ENCODE results near the gene ASXL3. TPM values are rescaled to one million over a fixed set of nuclear protein-coding genes. Genes with fewer than 3 reads are reported as not detected.

The ASXL3 gene
- polyA plus RNA-seq, 3 donors, result not detected

DNA sequence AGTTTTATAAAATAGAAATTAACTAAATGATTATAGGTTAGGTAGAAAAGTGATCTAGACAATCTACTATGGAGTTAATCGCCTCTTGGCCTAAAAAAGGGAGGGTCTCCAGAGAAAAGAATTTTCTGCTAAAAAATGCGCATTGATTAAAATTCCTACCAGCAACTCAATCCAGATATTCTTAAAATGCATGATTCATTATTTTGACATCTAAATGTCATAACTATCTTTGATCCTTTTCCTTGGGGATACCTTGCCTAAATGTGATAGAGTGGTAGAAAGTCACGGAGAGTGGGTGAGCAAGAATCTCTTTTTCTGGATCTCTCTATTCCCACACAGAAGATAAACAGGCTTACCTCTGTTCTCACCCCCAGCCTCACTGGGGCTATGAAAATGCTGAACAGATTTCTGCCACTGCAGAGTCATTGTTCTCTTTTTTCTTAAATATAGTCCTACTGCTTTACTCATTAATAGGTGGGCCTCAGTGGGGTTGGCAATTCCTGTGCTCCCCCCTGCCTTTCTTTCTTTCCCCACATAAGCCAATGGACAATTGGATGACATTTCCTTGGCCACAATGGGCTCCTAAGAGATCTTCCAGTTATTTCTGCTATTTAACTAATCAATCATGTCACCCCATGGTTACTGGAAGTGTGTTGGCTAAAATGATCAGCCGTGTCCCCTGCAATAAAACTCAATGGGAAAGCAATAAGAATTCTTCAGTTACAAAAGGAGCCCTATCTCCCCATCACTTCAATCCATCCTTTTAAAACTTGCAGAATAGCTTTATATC lies 5.8 kb upstream of the ASXL3 start:
- H3K27me3 Mint-ChIP-seq (ENCODE audit: low read depth in 3 of 3), result peaks cover 0 to 8% (median 2%) of the 10 kb centered on the region in 3 donors
- no peaks in the 10 kb centered on the region for H4K20me1 ChIP-seq (ENCODE audit: insufficient read depth, low read length)
- H3K4me2 ChIP-seq (replicated peaks; ENCODE audit: extremely low read depth, low read length, poor library complexity, severe bottlenecking), result no peak overlapping the region
- H2AFZ ChIP-seq (ENCODE audit: insufficient read depth, low read depth, low read length, poor library complexity, severe bottlenecking), result no peak overlapping the region
- no peaks in the 10 kb centered on the region for H3K9me3 ChIP-seq (replicated peaks in 1 of 2; ENCODE audit: control insufficient read depth in 1 of 2, insufficient read depth in 1 of 2, low read length in 2 of 2)
- H3K27ac Mint-ChIP-seq, result no peak overlapping the region
- no peak overlapping the region for H3K9ac ChIP-seq (ENCODE audit: insufficient read depth, low read length, poor library complexity, severe bottlenecking)
- no CpG with 5 or more reads among the region's 4 CpGs for WGBS (ENCODE audit: insufficient coverage)
- H3K27ac ChIP-seq (ENCODE audit: low read depth in 1 of 2, low read length in 2 of 2), result no peak overlapping the region
- no peaks in the 10 kb centered on the region for H3K36me3 Mint-ChIP-seq
- H3K4me3 ChIP-seq (replicated peaks in 1 of 3; ENCODE audit: low read depth in 2 of 3, low read length in 3 of 3), result no peak overlapping the region
- H3K4me3 Mint-ChIP-seq, result no peak overlapping the region
- intact Hi-C loops (cut with micrococcal nuclease), result no loop called here
- peaks cover 0 to 5% (median 2%) of the 10 kb centered on the region in 7 donors for H3K9me3 Mint-ChIP-seq
- DNase-seq, result no peak
- H3K27me3 ChIP-seq (ENCODE audit: control insufficient read depth in 2 of 2, insufficient read depth in 2 of 2, low read length in 2 of 2), result peaks cover 3 to 17% of the 10 kb centered on the region in 2 donors
- H3K79me2 ChIP-seq (ENCODE audit: insufficient read depth, low read length), result no peaks in the 10 kb centered on the region
- no peaks in the 10 kb centered on the region for H3K4me1 ChIP-seq (ENCODE audit: control insufficient read depth in 1 of 2, insufficient read depth in 2 of 2, low read length in 2 of 2)
- H3K36me3 ChIP-seq (replicated peaks in 1 of 2; ENCODE audit: control insufficient read depth in 1 of 2, insufficient read depth in 2 of 2, low read length in 2 of 2), result no peaks in the 10 kb centered on the region
- TF ChIP-seq, protein P1, sequence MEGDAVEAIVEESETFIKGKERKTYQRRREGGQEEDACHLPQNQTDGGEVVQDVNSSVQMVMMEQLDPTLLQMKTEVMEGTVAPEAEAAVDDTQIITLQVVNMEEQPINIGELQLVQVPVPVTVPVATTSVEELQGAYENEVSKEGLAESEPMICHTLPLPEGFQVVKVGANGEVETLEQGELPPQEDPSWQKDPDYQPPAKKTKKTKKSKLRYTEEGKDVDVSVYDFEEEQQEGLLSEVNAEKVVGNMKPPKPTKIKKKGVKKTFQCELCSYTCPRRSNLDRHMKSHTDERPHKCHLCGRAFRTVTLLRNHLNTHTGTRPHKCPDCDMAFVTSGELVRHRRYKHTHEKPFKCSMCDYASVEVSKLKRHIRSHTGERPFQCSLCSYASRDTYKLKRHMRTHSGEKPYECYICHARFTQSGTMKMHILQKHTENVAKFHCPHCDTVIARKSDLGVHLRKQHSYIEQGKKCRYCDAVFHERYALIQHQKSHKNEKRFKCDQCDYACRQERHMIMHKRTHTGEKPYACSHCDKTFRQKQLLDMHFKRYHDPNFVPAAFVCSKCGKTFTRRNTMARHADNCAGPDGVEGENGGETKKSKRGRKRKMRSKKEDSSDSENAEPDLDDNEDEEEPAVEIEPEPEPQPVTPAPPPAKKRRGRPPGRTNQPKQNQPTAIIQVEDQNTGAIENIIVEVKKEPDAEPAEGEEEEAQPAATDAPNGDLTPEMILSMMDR (IDR thresholded peaks at IDR 0.05), result no peak
- no peaks in the 10 kb centered on the region for H3K4me1 Mint-ChIP-seq

DNA sequence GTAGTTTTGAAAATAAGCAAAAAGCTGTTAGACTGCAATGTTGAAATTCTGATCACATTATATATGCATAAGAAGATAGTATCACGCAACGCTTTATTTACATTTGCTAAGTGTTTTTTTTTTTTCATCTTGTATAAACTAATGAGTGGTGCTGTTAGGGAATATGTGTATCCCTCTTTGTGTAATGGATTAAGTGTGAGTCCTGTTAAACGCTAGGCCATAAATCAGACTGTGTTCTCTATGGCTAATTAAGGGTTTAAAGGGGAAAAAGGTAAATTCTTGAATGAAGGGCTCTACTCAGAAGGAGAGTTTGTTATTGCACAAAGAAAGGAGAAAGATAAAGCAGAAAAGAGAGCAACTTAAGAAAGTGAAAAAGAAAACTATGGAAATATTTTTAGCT lies 4.8 kb upstream of the ASXL3 start:
- Histone ChIP-seq H3K79me2 (ENCODE audit: insufficient read depth, low read length) (no peaks in the 10 kb centered on the region), H3K27me3 (ENCODE audit: control insufficient read depth in 2 of 2, insufficient read depth in 2 of 2, low read length in 2 of 2) (peaks cover 10 to 25% of the 10 kb centered on the region in 2 donors), H3K4me1 (ENCODE audit: control insufficient read depth in 1 of 2, insufficient read depth in 2 of 2, low read length in 2 of 2) (peaks cover 0 to 3% of the 10 kb centered on the region in 2 donors), H3K9ac (ENCODE audit: insufficient read depth, low read length, poor library complexity, severe bottlenecking) (no peak overlapping the region), H3K4me3 (replicated peaks in 1 of 3; ENCODE audit: low read depth in 2 of 3, low read length in 3 of 3) (no peak overlapping the region), H3K4me2 (replicated peaks; ENCODE audit: extremely low read depth, low read length, poor library complexity, severe bottlenecking) (no peak overlapping the region), H2AFZ (ENCODE audit: insufficient read depth, low read depth, low read length, poor library complexity, severe bottlenecking) (no peak overlapping the region), H3K36me3 (replicated peaks in 1 of 2; ENCODE audit: control insufficient read depth in 1 of 2, insufficient read depth in 2 of 2, low read length in 2 of 2) (no peaks in the 10 kb centered on the region), H3K27ac (ENCODE audit: low read depth in 1 of 2, low read length in 2 of 2) (no peak overlapping the region), H4K20me1 (ENCODE audit: insufficient read depth, low read length) (no peaks in the 10 kb centered on the region), H3K9me3 (replicated peaks in 1 of 2; ENCODE audit: control insufficient read depth in 1 of 2, insufficient read depth in 1 of 2, low read length in 2 of 2) (peaks cover 0 to 4% of the 10 kb centered on the region in 2 donors)
- no peak for DNase-seq
- intact Hi-C loops (cut with micrococcal nuclease), result no loop called here
- H3K4me3 Mint-ChIP-seq, result no peak overlapping the region
- H3K36me3 Mint-ChIP-seq, result peaks cover 3 to 5% of the 10 kb centered on the region in 2 donors
- 100% methylated on average over 1 of the region's 3 CpGs for WGBS (ENCODE audit: insufficient coverage)
- peaks cover 5% of the 10 kb centered on the region for H3K4me1 Mint-ChIP-seq
- peaks cover 8 to 17% (median 9%) of the 10 kb centered on the region in 3 donors for H3K27me3 Mint-ChIP-seq (ENCODE audit: low read depth in 3 of 3)
- no peak overlapping the region for H3K27ac Mint-ChIP-seq
- H3K9me3 Mint-ChIP-seq, result peaks cover 0 to 8% (median 6%) of the 10 kb centered on the region in 7 donors
- TF ChIP-seq, protein P1 (IDR thresholded peaks at IDR 0.05), result no peak
